Measurements from ENCODE around the gene RIT2. TPM values are rescaled to one million over a fixed set of nuclear protein-coding genes. Genes with fewer than 3 reads are reported as not detected.
A peak's percentile ranks its signal among the peaks of the same experiment; 100 is the strongest.

RIT2 gene
- total RNA-seq, 1 donor from 2014 or later: not detected

GRCh38 chr18:42937436-42937835 lies 178.0 kb downstream of the RIT2 start:
- Histone ChIP-seq H3K27me3 (no peaks in the 10 kb centered on the region), H3K79me2 (ENCODE audit: low read depth) (no peaks in the 10 kb centered on the region), H3K4me2 (no peak overlapping the region), H3K4me1 (peaks cover 7% of the 10 kb centered on the region), H3K9ac (no peak overlapping the region), H3F3A (ENCODE audit: low read depth) (no peaks in the 10 kb centered on the region), H3K27ac (no peak overlapping the region), H3K4me3 (no peak overlapping the region), H2AFZ (replicated peaks) (no peak overlapping the region), H3K36me3 (no peaks in the 10 kb centered on the region), H3K9me3 (ENCODE audit: low read depth) (no peaks in the 10 kb centered on the region), H4K20me1 (ENCODE audit: low read depth) (no peaks in the 10 kb centered on the region)
- peaks cover 6% of the 10 kb centered on the region for H3K9me3 Mint-ChIP-seq
- peaks cover 5% of the 10 kb centered on the region for H3K27me3 Mint-ChIP-seq (ENCODE audit: insufficient read depth, low read depth)
- no peak for DNase-seq (ENCODE audit: low spot score)
- H3K27ac Mint-ChIP-seq: no peak overlapping the region
- no peaks in the 10 kb centered on the region for H3K36me3 Mint-ChIP-seq
- H3K4me3 Mint-ChIP-seq: no peak overlapping the region
- H3K4me1 Mint-ChIP-seq: no peaks in the 10 kb centered on the region
- TF ChIP-seq, protein P1, sequence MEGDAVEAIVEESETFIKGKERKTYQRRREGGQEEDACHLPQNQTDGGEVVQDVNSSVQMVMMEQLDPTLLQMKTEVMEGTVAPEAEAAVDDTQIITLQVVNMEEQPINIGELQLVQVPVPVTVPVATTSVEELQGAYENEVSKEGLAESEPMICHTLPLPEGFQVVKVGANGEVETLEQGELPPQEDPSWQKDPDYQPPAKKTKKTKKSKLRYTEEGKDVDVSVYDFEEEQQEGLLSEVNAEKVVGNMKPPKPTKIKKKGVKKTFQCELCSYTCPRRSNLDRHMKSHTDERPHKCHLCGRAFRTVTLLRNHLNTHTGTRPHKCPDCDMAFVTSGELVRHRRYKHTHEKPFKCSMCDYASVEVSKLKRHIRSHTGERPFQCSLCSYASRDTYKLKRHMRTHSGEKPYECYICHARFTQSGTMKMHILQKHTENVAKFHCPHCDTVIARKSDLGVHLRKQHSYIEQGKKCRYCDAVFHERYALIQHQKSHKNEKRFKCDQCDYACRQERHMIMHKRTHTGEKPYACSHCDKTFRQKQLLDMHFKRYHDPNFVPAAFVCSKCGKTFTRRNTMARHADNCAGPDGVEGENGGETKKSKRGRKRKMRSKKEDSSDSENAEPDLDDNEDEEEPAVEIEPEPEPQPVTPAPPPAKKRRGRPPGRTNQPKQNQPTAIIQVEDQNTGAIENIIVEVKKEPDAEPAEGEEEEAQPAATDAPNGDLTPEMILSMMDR (IDR thresholded peaks at IDR 0.05): no peak
- TF ChIP-seq EZH2 (IDR thresholded peaks at IDR 0.05) (no peak), EZH2phosphoT487 (IDR thresholded peaks at IDR 0.05) (no peak)

DNA sequence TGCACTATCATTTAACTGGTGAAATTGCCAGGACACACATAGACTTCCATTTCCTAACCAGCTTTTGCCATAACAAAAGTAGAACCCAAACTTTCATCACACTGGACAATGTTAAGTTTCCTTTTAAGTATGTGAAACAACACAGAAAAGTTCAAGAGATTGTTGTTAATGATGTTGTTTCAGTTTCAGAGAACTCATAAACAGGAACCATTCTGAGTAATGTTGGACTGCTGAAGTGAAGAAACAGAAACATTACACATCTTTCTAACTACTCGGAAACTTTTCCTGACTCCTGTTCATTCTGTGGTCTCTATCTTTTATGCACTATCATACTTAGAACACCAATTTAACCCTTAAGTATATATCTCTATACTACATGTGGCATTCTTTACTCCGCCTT lies 179.2 kb downstream of the RIT2 start:
- no peak overlapping the region for H3K4me3 Mint-ChIP-seq
- Histone ChIP-seq H3F3A (ENCODE audit: low read depth) (no peaks in the 10 kb centered on the region), H3K27me3 (no peaks in the 10 kb centered on the region), H3K4me3 (no peak overlapping the region), H3K4me2 (no peak overlapping the region), H4K20me1 (ENCODE audit: low read depth) (no peaks in the 10 kb centered on the region), H3K9me3 (ENCODE audit: low read depth) (no peaks in the 10 kb centered on the region), H3K36me3 (no peaks in the 10 kb centered on the region), H2AFZ (replicated peaks) (no peak overlapping the region), H3K4me1 (peaks cover 7% of the 10 kb centered on the region), H3K9ac (no peak overlapping the region), H3K79me2 (ENCODE audit: low read depth) (no peaks in the 10 kb centered on the region), H3K27ac (no peak overlapping the region)
- H3K36me3 Mint-ChIP-seq: no peaks in the 10 kb centered on the region
- no peak for DNase-seq (ENCODE audit: low spot score)
- peaks cover 5% of the 10 kb centered on the region for H3K27me3 Mint-ChIP-seq (ENCODE audit: insufficient read depth, low read depth)
- H3K27ac Mint-ChIP-seq: no peak overlapping the region
- H3K9me3 Mint-ChIP-seq: peaks cover 6% of the 10 kb centered on the region
- no peaks in the 10 kb centered on the region for H3K4me1 Mint-ChIP-seq
- TF ChIP-seq EZH2 (IDR thresholded peaks at IDR 0.05): no peak
- TF ChIP-seq EZH2phosphoT487 (IDR thresholded peaks at IDR 0.05): no peak
- TF ChIP-seq, protein P1 (IDR thresholded peaks at IDR 0.05): no peak

DNA sequence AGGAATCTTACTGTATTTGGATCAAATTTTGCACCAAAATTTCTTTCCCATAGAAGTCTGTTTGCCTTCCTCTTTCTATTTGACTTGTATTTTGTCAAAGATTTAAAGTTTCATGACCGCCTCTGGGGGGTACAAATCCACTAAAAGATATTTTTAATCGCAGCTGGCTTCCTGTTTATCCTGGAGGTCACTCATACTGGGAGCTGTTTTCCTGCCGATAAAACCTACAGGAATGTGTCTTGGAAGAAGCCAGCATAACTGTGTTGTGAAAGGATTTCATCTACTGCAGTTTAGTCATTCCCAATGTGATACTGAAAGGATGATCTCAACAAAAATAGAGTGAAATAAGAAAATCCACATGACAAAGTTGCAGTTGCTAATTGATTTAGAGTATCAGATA lies 184.0 kb downstream of the RIT2 start:
- Histone ChIP-seq H3K27me3 (no peaks in the 10 kb centered on the region), H3K9ac (no peak overlapping the region), H3K4me2 (no peak overlapping the region), H2AFZ (replicated peaks) (peak overlapping the region; percentile 4), H3K36me3 (no peaks in the 10 kb centered on the region), H3K4me1 (no peaks in the 10 kb centered on the region), H3F3A (ENCODE audit: low read depth) (peaks cover 4% of the 10 kb centered on the region), H3K79me2 (ENCODE audit: low read depth) (no peaks in the 10 kb centered on the region), H3K27ac (no peak overlapping the region), H4K20me1 (ENCODE audit: low read depth) (no peaks in the 10 kb centered on the region), H3K9me3 (ENCODE audit: low read depth) (no peaks in the 10 kb centered on the region), H3K4me3 (no peak overlapping the region)
- TF ChIP-seq EZH2 (IDR thresholded peaks at IDR 0.05): no peak
- TF ChIP-seq EZH2phosphoT487 (IDR thresholded peaks at IDR 0.05): no peak
- TF ChIP-seq, protein P1 (IDR thresholded peaks at IDR 0.05): no peak
- Mint-ChIP-seq H3K4me3 (no peak overlapping the region), H3K27me3 (ENCODE audit: insufficient read depth, low read depth) (peaks cover 8% of the 10 kb centered on the region), H3K27ac (no peak overlapping the region), H3K36me3 (no peaks in the 10 kb centered on the region), H3K4me1 (peaks cover 6% of the 10 kb centered on the region), H3K9me3 (peaks cover 6% of the 10 kb centered on the region)
- no peak for DNase-seq (ENCODE audit: low spot score)
